ENCODE data around the gene CDC42EP5. TPM values are rescaled to one million over a fixed set of nuclear protein-coding genes. Genes with fewer than 3 reads are reported as not detected.

CDC42EP5 gene
- total RNA-seq, 1 experiment from 2014 or later, result 11.5 TPM

GRCh38 chr19:54465426-54466109, 7.5 kb downstream of the CDC42EP5 start:
- Mint-ChIP-seq H3K4me1 (peaks cover 21% of the 10 kb centered on the region), H3K4me3 (peak overlapping the region; percentile 62), H3K9me3 (no peaks in the 10 kb centered on the region), H3K27me3 (ENCODE audit: low read depth) (peaks cover 45% of the 10 kb centered on the region), H3K27ac (no peak overlapping the region), H3K36me3 (peaks cover 3% of the 10 kb centered on the region; the same call in 1 of the 2 replicates)
- POLR2A ChIA-PET, result no interaction called here
- no peak for DNase-seq (ENCODE audit: low spot score)
- CTCF ChIA-PET, result interaction anchor here (0.6 kb wide), 2 partner anchors 7 to 83 kb away, joined by 4 read pairs; partner anchors contain the start of gene CDC42EP5
- TF ChIP-seq MAX (CRISPR knock-in tag; IDR thresholded peaks at IDR 0.05) (peak; percentile 6; the same call in 1 of the 2 replicates), ZNF121 (CRISPR knock-in tag; IDR thresholded peaks at IDR 0.05) (no peak)
- ATAC-seq, result no peak

GRCh38 chr19:54464630-54465425, 8.3 kb downstream of the CDC42EP5 start:
- H3K4me1 Mint-ChIP-seq, result peaks cover 13% of the 10 kb centered on the region
- DNase-seq (ENCODE audit: low spot score), result peak; percentile 95
- H3K27me3 Mint-ChIP-seq (ENCODE audit: low read depth), result peaks cover 38% of the 10 kb centered on the region
- ChIA-PET POLR2A (no interaction called here), CTCF (interaction anchor here (0.6 kb wide), 1 partner anchor 8 kb away, joined by 4 read pairs; the partner anchor contains the start of gene CDC42EP5)
- peak overlapping the region; percentile 99 for H3K27ac Mint-ChIP-seq
- no peaks in the 10 kb centered on the region for H3K9me3 Mint-ChIP-seq
- H3K4me3 Mint-ChIP-seq, result peak overlapping the region; percentile 78
- H3K36me3 Mint-ChIP-seq, result peaks cover 3% of the 10 kb centered on the region
- ATAC-seq, result peak; percentile 60
- TF ChIP-seq JUN (CRISPR knock-in tag; IDR thresholded peaks at IDR 0.05) (0 out of 2 replicates have a peak, but pooled peaks have one; percentile 36), FOXK1 (CRISPR knock-in tag; IDR thresholded peaks at IDR 0.05) (peak; percentile 72), E2F4 (CRISPR knock-in tag; IDR thresholded peaks at IDR 0.05; ENCODE audit: borderline replicate concordance, low read depth) (no peak), ELF4 (CRISPR knock-in tag; IDR thresholded peaks at IDR 0.05; ENCODE audit: low read depth) (no peak), E2F5 (CRISPR knock-in tag; IDR thresholded peaks at IDR 0.05) (peak; percentile 19), ATF1 (CRISPR knock-in tag; IDR thresholded peaks at IDR 0.05) (no peak; the same call in 1 of the 2 replicates), HMGXB4 (CRISPR knock-in tag; IDR thresholded peaks at IDR 0.05) (peak; percentile 49; the same call in 1 of the 2 replicates), ZBTB43 (CRISPR knock-in tag; IDR thresholded peaks at IDR 0.05) (0 out of 2 replicates have a peak, but pooled peaks have one; percentile 16), IRF2 (CRISPR knock-in tag; IDR thresholded peaks at IDR 0.05; ENCODE audit: borderline replicate concordance, low read depth) (no peak), NR3C1 (CRISPR knock-in tag; conservative IDR thresholded peaks at IDR 0.05; ENCODE audit: low read depth) (no peak), ZNF317 (CRISPR knock-in tag; IDR thresholded peaks at IDR 0.05; ENCODE audit: borderline replicate concordance, low read depth) (0 out of 2 replicates have a peak, but pooled peaks have one; percentile 34), SP1 (CRISPR knock-in tag; conservative IDR thresholded peaks at IDR 0.05) (peak; percentile 94), NFE2L1 (CRISPR knock-in tag; IDR thresholded peaks at IDR 0.05) (0 out of 2 replicates have a peak, but pooled peaks have one; percentile 24), ZNF425 (CRISPR knock-in tag; conservative IDR thresholded peaks at IDR 0.05) (no peak), NR2C2 (CRISPR knock-in tag; IDR thresholded peaks at IDR 0.05) (peak; percentile 69; the same call in 1 of the 2 replicates), ZNF121 (CRISPR knock-in tag; IDR thresholded peaks at IDR 0.05) (no peak), FOXP1 (CRISPR knock-in tag; IDR thresholded peaks at IDR 0.05; ENCODE audit: borderline replicate concordance) (peak; percentile 68; the same call in 1 of the 2 replicates), E2F1 (CRISPR knock-in tag; IDR thresholded peaks at IDR 0.05) (0 out of 2 replicates have a peak, but pooled peaks have one; percentile 31), ZNF219 (CRISPR knock-in tag; IDR thresholded peaks at IDR 0.05; ENCODE audit: borderline replicate concordance) (no peak), MAX (CRISPR knock-in tag; IDR thresholded peaks at IDR 0.05) (peak; percentile 76), MYBL2 (CRISPR knock-in tag; IDR thresholded peaks at IDR 0.05) (peak; percentile 46; the same call in 1 of the 2 replicates)
